Right lobe of liver (tissue), 6 donors: ENCODE results near the gene DUSP28. TPM values are rescaled to one million over a fixed set of nuclear protein-coding genes. Genes with fewer than 3 reads are reported as not detected.

ENCODE experiments used
- ATAC-seq, 4 donors: fragments of 200-7000 bp; cut with Tn5 transposase; one replicate each; pipeline ENCODE4 v1.9.1; 2020; ENCODE audit warnings: mild to moderate bottlenecking in 4 of 4, moderate library complexity in 4 of 4
- DNase-seq, 3 donors: peaks; one replicate each; pipeline ENCODE4 v3.0.0-alpha.2; 2020
- H3K27ac ChIP-seq, 3 donors: fragments of 200-600 bp; one replicate each; pipeline ENCODE4 v1.8.0; 2022
- H3K27me3 ChIP-seq, 2 donors: fragments of 200-600 bp; one replicate each; pipeline ENCODE4 v1.8.0; 2022
- H3K36me3 ChIP-seq, 4 donors: fragments of 200-600 bp; sonication (generic) in 1 of 4; one replicate each; pipeline versions ENCODE4 v1.5.1 to v1.8.0; 2017 to 2022; ENCODE audit warnings: control low read depth in 1 of 4
- H3K4me1 ChIP-seq, 4 donors: fragments of 200-600 bp; sonication (generic) in 1 of 4; one replicate each; pipeline versions ENCODE4 v1.5.1 to v1.8.0; 2017 to 2022; ENCODE audit warnings: control low read depth in 1 of 4
- H3K4me3 ChIP-seq, 3 donors: fragments of 200-600 bp; one replicate each; pipeline ENCODE4 v1.8.0; 2022
- H3K9me3 ChIP-seq, 4 donors: fragments of 200-600 bp; sonication (generic) in 1 of 4; one replicate each; pipeline versions ENCODE4 v1.5.1 to v1.8.0; 2017 to 2022; ENCODE audit warnings: control low read depth in 1 of 4
- CTCF ChIP-seq, 4 donors: fragments of 200-600 bp in 3 of 4; fragments of 450-650 bp in 1 of 4; IDR thresholded peaks; one replicate each; pipeline versions ENCODE4 v1.5.1 to v1.8.0; 2016 to 2022; ENCODE audit warnings: antibody characterized with exemption in 4 of 4, mild to moderate bottlenecking in 2 of 4
- POLR2A ChIP-seq: fragments of 450-650 bp; IDR thresholded peaks from one replicate; pipeline ENCODE4 v1.6.1; 2017; ENCODE audit warnings: antibody characterized with exemption, mild to moderate bottlenecking
- WGBS: methylation state at CpG from one replicate; pipeline ENCODE4 v1.1.6; 2018; ENCODE audit warnings: low coverage, low lambda C conversion rate; ENCODE audit not compliant: insufficient coverage; ENCODE audit errors: missing lambda C conversion rate; 5-methylcytosine and 5-hydroxymethylcytosine counted together
- intact Hi-C, 2 donors: fragments of 100-400 bp; cut with DNase I; formaldehyde crosslinking; loops; one replicate each; pipeline versions ENCODE4 v1.11.2 to v1.14.1; 2022
- total RNA-seq, 6 experiments: library from RNA; depleted of rRNA in 2 of 6; stranded (reverse); fragments of >200 nt in 2 of 6; fragmentation: NEBNext Ultra II Directional in 3 of 6; extraction: Animal tissue kit (Norgen Biotek cat#: 25700) in 3 of 6; gene quantifications; one replicate each; pipeline versions ENCODE4 v1.1.0 to v1.2.4, GENCODE V29; 2016 to 2023
- donor health status: DM: no; HTN: yes; CAD: no.
- donor health status: DM: no; HTN: no; CAD: no.
- donor health status: DM: no; HTN: no; CAD: no.
- donor health status: DM: no; HTN: yes; CAD: no.
- donor health status: DM: no; HTN: yes; CAD: no.

DUSP28 gene
- total RNA-seq, 6 experiments from 2014 or later: 1.3 to 3.5 (median 2.1) TPM

GRCh38 chr2:240586198-240586918, 26.2 kb downstream of the DUSP28 start, which contains the start of gene CAPN10:
Gene CAPN10 (plus strand): TSS chr2:240586734. CDS start chr2:240586912, 178 bp downstream.
- DNase-seq (peak; percentile 99), ATAC-seq (peak; percentile 92 to 94 (median 94))
- intact Hi-C loops: no loop called here
- peak within 1 kb of the TSS; percentile 93 to 97 (median 96) for H3K27ac ChIP-seq
- H3K27me3 ChIP-seq: no peaks in the 10 kb centered on the region
- H3K36me3 ChIP-seq: peaks cover 0 to 5% (median 0%) of the 10 kb centered on the region in 4 donors
- H3K4me3 ChIP-seq: peak within 1 kb of the TSS; percentile 94 to 99 (median 97)
- peaks cover 0 to 28% (median 8%) of the 10 kb centered on the region in 4 donors for H3K4me1 ChIP-seq
- H3K9me3 ChIP-seq: no peaks in the 10 kb centered on the region
- 0% methylated on average over 16 of the region's 88 CpGs for WGBS
- TF ChIP-seq CTCF (IDR thresholded peaks at IDR 0.05) (no peak), POLR2A (peak; percentile 71)

- TF ChIP-seq POLR2A (no peak), CTCF (IDR thresholded peaks at IDR 0.05) (no peak)
- ATAC-seq (peak; percentile 23 to 47 (median 28)), DNase-seq (peak in 2 of 3 donors; percentile 64)
- 2% methylated on average over 11 of the region's 62 CpGs for WGBS
- intact Hi-C loops: no loop called here
- Histone ChIP-seq H3K4me1 (peaks cover 0 to 28% (median 8%) of the 10 kb centered on the region in 4 donors), H3K9me3 (no peaks in the 10 kb centered on the region), H3K36me3 (peaks cover 0 to 5% (median under 1%) of the 10 kb centered on the region in 4 donors), H3K4me3 (peak overlapping the region; percentile 94 to 99 (median 97)), H3K27ac (peak overlapping the region; percentile 93 to 97 (median 96)), H3K27me3 (no peaks in the 10 kb centered on the region)
These were observed 27.0 kb downstream of the DUSP28 start for GRCh38 chr2:240586919-240587800.

GRCh38 chr2:240588006-240588655, 28.0 kb downstream of the DUSP28 start:
- intact Hi-C loops: no loop called here
- 87% methylated on average over 6 of the region's 10 CpGs for WGBS

More at GRCh38 chr2:240588006-240588655, 28.0 kb downstream of the DUSP28 start:
- Histone ChIP-seq H3K4me3 (no peak overlapping the region), H3K9me3 (no peaks in the 10 kb centered on the region), H3K4me1 (peaks cover 0 to 28% (median 8%) of the 10 kb centered on the region in 4 donors), H3K27ac (no peak overlapping the region), H3K27me3 (no peaks in the 10 kb centered on the region), H3K36me3 (peaks cover 0 to 5% (median under 1%) of the 10 kb centered on the region in 4 donors)
- peak in 1 of 3 donors; percentile 36 for DNase-seq
- no peak for TF ChIP-seq POLR2A
- TF ChIP-seq CTCF (IDR thresholded peaks at IDR 0.05): no peak
- no peak for ATAC-seq
